Measurements from ENCODE around the gene EQTN.

The EQTN gene

GRCh38 chr9:27293996-27294395 lies 3.0 kb downstream of the EQTN start:
- H3K4me1 ChIP-seq (ENCODE audit: control insufficient read depth, insufficient read depth, low read length, unreplicated experiment): no peaks in the 10 kb centered on the region
- no peak overlapping the region for H2AFZ ChIP-seq (ENCODE audit: low read length, unreplicated experiment)
- peak overlapping the region; percentile 39; the same call in 1 of the 2 replicates for H3K4me3 ChIP-seq (ENCODE audit: low read depth, low read length)
- H3K27ac ChIP-seq (ENCODE audit: low read depth, low read length): no peak overlapping the region
- H3K36me3 ChIP-seq (ENCODE audit: insufficient read depth, low read length): no peaks in the 10 kb centered on the region
- H3K79me2 ChIP-seq (ENCODE audit: control insufficient read depth, insufficient read depth, low read length, unreplicated experiment): no peaks in the 10 kb centered on the region
- peaks cover 48% of the 10 kb centered on the region for H3K27me3 ChIP-seq (ENCODE audit: insufficient read depth, low read length)

- H3K4me3 ChIP-seq (ENCODE audit: low read depth, low read length): no peak overlapping the region
- H3K36me3 ChIP-seq (ENCODE audit: insufficient read depth, low read length): no peaks in the 10 kb centered on the region
- H3K27me3 ChIP-seq (ENCODE audit: insufficient read depth, low read length): peaks cover 58% of the 10 kb centered on the region
- H3K27ac ChIP-seq (ENCODE audit: low read depth, low read length): no peak overlapping the region
- H3K4me1 ChIP-seq (ENCODE audit: control insufficient read depth, insufficient read depth, low read length, unreplicated experiment): no peaks in the 10 kb centered on the region
- no peaks in the 10 kb centered on the region for H3K79me2 ChIP-seq (ENCODE audit: control insufficient read depth, insufficient read depth, low read length, unreplicated experiment)
- H2AFZ ChIP-seq (ENCODE audit: low read length, unreplicated experiment): no peak overlapping the region
Measured at GRCh38 chr9:27292659-27293405, 4.1 kb downstream of the EQTN start.

- H3K4me3 ChIP-seq (ENCODE audit: low read depth, low read length): no peak overlapping the region
- no peak overlapping the region for H2AFZ ChIP-seq (ENCODE audit: low read length, unreplicated experiment)
- H3K79me2 ChIP-seq (ENCODE audit: control insufficient read depth, insufficient read depth, low read length, unreplicated experiment): no peaks in the 10 kb centered on the region
- H3K36me3 ChIP-seq (ENCODE audit: insufficient read depth, low read length): no peaks in the 10 kb centered on the region
- no peak overlapping the region for H3K27ac ChIP-seq (ENCODE audit: low read depth, low read length)
- peaks cover 73% of the 10 kb centered on the region for H3K27me3 ChIP-seq (ENCODE audit: insufficient read depth, low read length)
- H3K4me1 ChIP-seq (ENCODE audit: control insufficient read depth, insufficient read depth, low read length, unreplicated experiment): no peaks in the 10 kb centered on the region
Measured at GRCh38 chr9:27291292-27291691, 5.7 kb downstream of the EQTN start.

- Histone ChIP-seq H3K4me1 (ENCODE audit: control insufficient read depth, insufficient read depth, low read length, unreplicated experiment) (peaks cover 3% of the 10 kb centered on the region), H3K27me3 (ENCODE audit: insufficient read depth, low read length) (peaks cover 49% of the 10 kb centered on the region), H3K36me3 (ENCODE audit: insufficient read depth, low read length) (no peaks in the 10 kb centered on the region), H3K4me3 (ENCODE audit: low read depth, low read length) (no peak overlapping the region), H2AFZ (ENCODE audit: low read length, unreplicated experiment) (no peak overlapping the region), H3K27ac (ENCODE audit: low read depth, low read length) (no peak overlapping the region), H3K79me2 (ENCODE audit: control insufficient read depth, insufficient read depth, low read length, unreplicated experiment) (no peaks in the 10 kb centered on the region)
Measured at GRCh38 chr9:27282269-27282668, 14.7 kb downstream of the EQTN start.

- no peak overlapping the region for H2AFZ ChIP-seq (ENCODE audit: low read length, unreplicated experiment)
Measured at GRCh38 chr9:27280860-27281259, 16.1 kb downstream of the EQTN start.

DNA sequence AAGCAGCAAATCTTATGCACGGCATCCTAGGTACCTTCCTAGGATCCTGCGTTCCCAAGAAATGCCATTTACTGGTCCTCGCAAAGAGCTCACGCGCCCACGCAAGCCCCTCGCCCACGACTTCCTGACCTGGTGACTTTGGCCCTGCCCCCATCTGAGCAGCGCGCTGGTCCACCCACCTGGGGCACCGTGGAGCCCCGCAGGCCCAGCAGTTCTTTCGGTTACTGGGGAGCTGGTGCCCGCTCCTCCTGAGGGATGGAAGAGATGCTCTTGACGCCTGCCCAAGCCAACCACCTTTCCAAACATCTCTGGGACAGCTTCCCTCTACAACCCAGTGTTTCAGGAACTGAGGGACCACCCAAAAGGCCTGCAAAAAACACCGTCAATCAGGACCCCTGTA lies 16.7 kb downstream of the EQTN start:
- Histone ChIP-seq H3K36me3 (ENCODE audit: insufficient read depth, low read length) (no peaks in the 10 kb centered on the region), H2AFZ (ENCODE audit: low read length, unreplicated experiment) (no peak overlapping the region), H3K4me1 (ENCODE audit: control insufficient read depth, insufficient read depth, low read length, unreplicated experiment) (peaks cover 8% of the 10 kb centered on the region), H3K4me3 (ENCODE audit: low read depth, low read length) (no peak overlapping the region), H3K27ac (ENCODE audit: low read depth, low read length) (no peak overlapping the region), H3K79me2 (ENCODE audit: control insufficient read depth, insufficient read depth, low read length, unreplicated experiment) (no peaks in the 10 kb centered on the region), H3K27me3 (ENCODE audit: insufficient read depth, low read length) (peaks cover 30% of the 10 kb centered on the region)

More at GRCh38 chr9:27280860-27281259, 16.1 kb downstream of the EQTN start:
- Histone ChIP-seq H3K27ac (ENCODE audit: low read depth, low read length) (no peak overlapping the region), H3K36me3 (ENCODE audit: insufficient read depth, low read length) (no peaks in the 10 kb centered on the region), H3K27me3 (ENCODE audit: insufficient read depth, low read length) (peaks cover 35% of the 10 kb centered on the region), H3K79me2 (ENCODE audit: control insufficient read depth, insufficient read depth, low read length, unreplicated experiment) (no peaks in the 10 kb centered on the region), H3K4me1 (ENCODE audit: control insufficient read depth, insufficient read depth, low read length, unreplicated experiment) (peaks cover 7% of the 10 kb centered on the region), H3K4me3 (ENCODE audit: low read depth, low read length) (no peak overlapping the region)

GRCh38 chr9:27279611-27280010 lies 17.3 kb downstream of the EQTN start:
- Histone ChIP-seq H3K36me3 (ENCODE audit: insufficient read depth, low read length) (no peaks in the 10 kb centered on the region), H3K79me2 (ENCODE audit: control insufficient read depth, insufficient read depth, low read length, unreplicated experiment) (no peaks in the 10 kb centered on the region), H3K4me3 (ENCODE audit: low read depth, low read length) (no peak overlapping the region), H3K27me3 (ENCODE audit: insufficient read depth, low read length) (peaks cover 28% of the 10 kb centered on the region), H2AFZ (ENCODE audit: low read length, unreplicated experiment) (no peak overlapping the region), H3K4me1 (ENCODE audit: control insufficient read depth, insufficient read depth, low read length, unreplicated experiment) (peaks cover 8% of the 10 kb centered on the region), H3K27ac (ENCODE audit: low read depth, low read length) (no peak overlapping the region)

- Histone ChIP-seq H2AFZ (ENCODE audit: low read length, unreplicated experiment) (no peak overlapping the region), H3K79me2 (ENCODE audit: control insufficient read depth, insufficient read depth, low read length, unreplicated experiment) (no peaks in the 10 kb centered on the region), H3K4me3 (ENCODE audit: low read depth, low read length) (no peak overlapping the region), H3K27me3 (ENCODE audit: insufficient read depth, low read length) (peaks cover 22% of the 10 kb centered on the region), H3K4me1 (ENCODE audit: control insufficient read depth, insufficient read depth, low read length, unreplicated experiment) (peaks cover 8% of the 10 kb centered on the region), H3K27ac (ENCODE audit: low read depth, low read length) (no peak overlapping the region), H3K36me3 (ENCODE audit: insufficient read depth, low read length) (no peaks in the 10 kb centered on the region)
Measured at GRCh38 chr9:27278374-27278773, 18.6 kb downstream of the EQTN start.

DNA sequence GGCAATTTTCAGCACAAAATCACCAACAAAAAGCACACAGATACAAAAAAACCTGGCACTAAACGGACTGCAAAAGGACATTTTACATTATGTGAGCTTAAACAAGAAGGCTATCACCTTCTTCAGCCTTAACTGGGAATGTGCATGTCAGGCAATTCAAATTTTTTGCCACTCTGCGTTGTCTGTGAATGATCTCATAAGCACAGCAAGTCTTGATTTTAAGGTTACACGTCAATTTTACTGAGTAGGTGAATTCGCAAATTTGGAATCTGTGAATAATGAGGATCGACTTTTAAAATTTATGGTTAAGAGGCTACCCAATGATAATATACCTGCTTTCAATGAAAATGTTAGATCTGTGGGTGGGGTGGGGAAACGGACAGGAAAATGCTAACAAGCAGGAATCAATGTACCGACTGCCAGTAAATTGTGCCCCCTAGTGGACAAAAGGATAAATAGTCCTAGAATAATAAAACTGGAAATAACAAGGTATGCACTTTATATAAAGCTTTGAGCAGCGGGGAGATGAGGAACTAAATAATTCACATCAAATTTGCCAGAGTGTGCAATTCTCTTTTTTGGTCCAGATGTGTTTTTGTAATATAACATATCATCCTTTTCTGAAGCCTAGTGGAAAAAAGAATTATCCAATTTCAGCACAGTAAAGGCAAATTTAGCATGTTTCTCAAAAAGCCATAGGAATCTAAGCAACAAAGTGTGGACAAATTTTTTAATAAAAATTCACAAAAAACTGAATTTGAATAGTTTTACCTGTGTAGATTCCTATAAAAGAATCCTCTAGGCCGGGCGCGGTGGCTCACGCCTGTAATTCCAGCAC lies 20.5 kb downstream of the EQTN start:
- H2AFZ ChIP-seq (ENCODE audit: low read length, unreplicated experiment): peak overlapping the region; percentile 98

GRCh38 chr9:27273186-27273585 lies 23.8 kb downstream of the EQTN start:
- Histone ChIP-seq H2AFZ (ENCODE audit: low read length, unreplicated experiment) (no peak overlapping the region), H3K27me3 (ENCODE audit: insufficient read depth, low read length) (no peaks in the 10 kb centered on the region), H3K27ac (ENCODE audit: low read depth, low read length) (no peak overlapping the region), H3K79me2 (ENCODE audit: control insufficient read depth, insufficient read depth, low read length, unreplicated experiment) (no peaks in the 10 kb centered on the region), H3K4me1 (ENCODE audit: control insufficient read depth, insufficient read depth, low read length, unreplicated experiment) (peaks cover 5% of the 10 kb centered on the region), H3K4me3 (ENCODE audit: low read depth, low read length) (no peak overlapping the region), H3K36me3 (ENCODE audit: insufficient read depth, low read length) (no peaks in the 10 kb centered on the region)

More for the DNA sequence above, 20.5 kb downstream of the EQTN start:
- Histone ChIP-seq H3K27ac (ENCODE audit: low read depth, low read length) (no peak overlapping the region), H3K27me3 (ENCODE audit: insufficient read depth, low read length) (peaks cover 5% of the 10 kb centered on the region), H3K79me2 (ENCODE audit: control insufficient read depth, insufficient read depth, low read length, unreplicated experiment) (no peaks in the 10 kb centered on the region), H3K4me1 (ENCODE audit: control insufficient read depth, insufficient read depth, low read length, unreplicated experiment) (peaks cover 8% of the 10 kb centered on the region), H3K36me3 (ENCODE audit: insufficient read depth, low read length) (no peaks in the 10 kb centered on the region), H3K4me3 (ENCODE audit: low read depth, low read length) (peak overlapping the region; percentile 64)
